ENCODE data around the gene MEGF9. TPM values are rescaled to one million over a fixed set of nuclear protein-coding genes. Genes with fewer than 3 reads are reported as not detected.

The MEGF9 gene
- total and polyA plus RNA-seq, 2 donors (not counting 3 experiments of a cell fraction or from before 2014, with no cell fraction given), result 4.0 to 13.0 TPM

- ChIA-PET CTCF (no interaction called here), POLR2A (no interaction called here)
- TF ChIP-seq GATA2 (IDR thresholded peaks at IDR 0.05; ENCODE audit: insufficient read depth, insufficient read length, low read depth, low read length) (no peak), FOS (IDR thresholded peaks at IDR 0.05; ENCODE audit: borderline replicate concordance, insufficient read depth, low read length) (no peak), POLR2AphosphoS5 (IDR thresholded peaks at IDR 0.05; ENCODE audit: insufficient read depth, low read depth, low read length) (no peak), MYC (IDR thresholded peaks at IDR 0.05; ENCODE audit: low read depth, low read length) (no peak), JUN (IDR thresholded peaks at IDR 0.05; ENCODE audit: borderline replicate concordance, insufficient read depth, insufficient read length, low read depth) (no peak), MAX (IDR thresholded peaks at IDR 0.05; ENCODE audit: insufficient read depth, insufficient read length) (no peak), CTCF (IDR thresholded peaks at IDR 0.05; ENCODE audit: extremely low read depth in 1 of 2, insufficient read depth in 1 of 2, low read depth in 1 of 2, low read length in 2 of 2) (no peak), EZH2 (IDR thresholded peaks at IDR 0.05; ENCODE audit: borderline replicate concordance, low read depth, low read length, severe bottlenecking) (no peak), POLR2A (IDR thresholded peaks at IDR 0.05; ENCODE audit: low read depth, low read length) (no peak)
- no peaks in the 10 kb centered on the region for H3K27me3 ChIP-seq (ENCODE audit: control insufficient read depth in 2 of 2, insufficient read depth in 2 of 2, low read length in 2 of 2)
- H3K4me3 ChIP-seq (replicated peaks in 1 of 3; ENCODE audit: insufficient read depth in 1 of 3, low read depth in 1 of 3, low read length in 3 of 3), result no peak overlapping the region
- H3K9me3 ChIP-seq (replicated peaks; ENCODE audit: control insufficient read depth, insufficient read depth, low read length), result no peaks in the 10 kb centered on the region
- H3K9me1 ChIP-seq (replicated peaks; ENCODE audit: control insufficient read depth, extremely low read depth, insufficient read depth, low read length), result no peaks in the 10 kb centered on the region
- H3K4me1 ChIP-seq (ENCODE audit: control insufficient read depth, extremely low read depth, insufficient read depth, low read length), result no peaks in the 10 kb centered on the region
- H2AFZ ChIP-seq (ENCODE audit: low read depth, low read length), result no peak overlapping the region
- dilution Hi-C loops (cut with MboI; ENCODE audit: extremely low pct_ligation_motif_present, low sequenced_read_pairs) (no loop called here), intact Hi-C loops (cut with micrococcal nuclease) (no loop called here)
- DNase-seq (ENCODE audit: low read depth, low spot score) (no peak), FAIRE-seq (no peak)
- no peak overlapping the region for H3K27ac ChIP-seq (ENCODE audit: insufficient read depth, low read depth, low read length)
- no peaks in the 10 kb centered on the region for H3K36me3 ChIP-seq (ENCODE audit: control insufficient read depth in 2 of 2, extremely low read depth in 1 of 2, insufficient read depth in 2 of 2, low read length in 2 of 2)
- no peak overlapping the region for H3K9ac ChIP-seq (replicated peaks; ENCODE audit: extremely low read depth, insufficient read depth, low read length)
- H4K20me1 ChIP-seq (replicated peaks; ENCODE audit: control insufficient read depth, extremely low read depth, insufficient read depth, low read length), result no peaks in the 10 kb centered on the region
- H3K79me2 ChIP-seq (ENCODE audit: control insufficient read depth, insufficient read depth, low read length), result no peaks in the 10 kb centered on the region
- H3K4me2 ChIP-seq (ENCODE audit: insufficient read depth, low read length), result no peak overlapping the region
- no TSS peak for BruUV-seq (replicated peaks)
Observed at GRCh38 chr9:120680579-120680978, 33.7 kb downstream of the MEGF9 start.
